ENCODE measurements around the gene ETNK2. TPM values are rescaled to one million over a fixed set of nuclear protein-coding genes. Genes with fewer than 3 reads are reported as not detected.
A peak's percentile ranks its signal among the peaks of the same experiment; 100 is the strongest.

Gene ETNK2
- total RNA-seq, 2 donors from 2014 or later = 16.7 to 24.4 TPM

GRCh38 chr1:204149107-204149506 lies 2.7 kb downstream of the ETNK2 start:
- 93 to 100% methylated on average over 1 to 2 of the region's 2 CpGs for WGBS, 2 experiments (ENCODE audit: insufficient coverage in 1 of 2, insufficient read length in 1 of 2)
- no peak overlapping the region for H3K27ac ChIP-seq (ENCODE audit: low read depth, low read length)
- Mint-ChIP-seq H3K9me3 (no peaks in the 10 kb centered on the region), H3K27me3 (ENCODE audit: insufficient read depth) (peaks cover 36% of the 10 kb centered on the region), H3K4me3 (no peak overlapping the region), H3K27ac (no peak overlapping the region), H3K36me3 (ENCODE audit: low read depth) (no peaks in the 10 kb centered on the region), H3K4me1 (peaks cover 18% of the 10 kb centered on the region)
- no peaks in the 10 kb centered on the region for H3K36me3 ChIP-seq (ENCODE audit: control insufficient read depth, insufficient read depth, low read length)
- DNase-seq = no peak
- no peak for TF ChIP-seq CTCF (conservative IDR thresholded peaks at IDR 0.05)
- H3K9ac ChIP-seq (ENCODE audit: extremely low read depth, low read length, poor library complexity, severe bottlenecking) = no peak overlapping the region
- H3K9me3 ChIP-seq (ENCODE audit: control insufficient read depth, low read length) = no peaks in the 10 kb centered on the region
- H3K27me3 ChIP-seq (ENCODE audit: control insufficient read depth, insufficient read depth, low read length, poor library complexity, severe bottlenecking) = peaks cover 36% of the 10 kb centered on the region
- no peaks in the 10 kb centered on the region for H3K4me1 ChIP-seq (ENCODE audit: control insufficient read depth, insufficient read depth, low read length)
- H3K4me3 ChIP-seq (ENCODE audit: low read length) = no peak overlapping the region

- Mint-ChIP-seq H3K27ac (peak overlapping the region; percentile 53), H3K27me3 (ENCODE audit: insufficient read depth) (peaks cover 27% of the 10 kb centered on the region), H3K4me1 (peaks cover 18% of the 10 kb centered on the region), H3K4me3 (no peak overlapping the region), H3K36me3 (ENCODE audit: low read depth) (no peaks in the 10 kb centered on the region), H3K9me3 (no peaks in the 10 kb centered on the region)
- Histone ChIP-seq H3K4me3 (ENCODE audit: low read length) (no peak overlapping the region), H3K9ac (ENCODE audit: extremely low read depth, low read length, poor library complexity, severe bottlenecking) (no peak overlapping the region), H3K9me3 (ENCODE audit: control insufficient read depth, low read length) (no peaks in the 10 kb centered on the region), H3K27ac (ENCODE audit: low read depth, low read length) (no peak overlapping the region), H3K27me3 (ENCODE audit: control insufficient read depth, insufficient read depth, low read length, poor library complexity, severe bottlenecking) (peaks cover 38% of the 10 kb centered on the region), H3K4me1 (ENCODE audit: control insufficient read depth, insufficient read depth, low read length) (no peaks in the 10 kb centered on the region), H3K36me3 (ENCODE audit: control insufficient read depth, insufficient read depth, low read length) (no peaks in the 10 kb centered on the region)
- 74 to 75% methylated on average over 9 to 13 of the region's 13 CpGs for WGBS, 2 experiments (ENCODE audit: insufficient coverage in 1 of 2, insufficient read length in 1 of 2)
- TF ChIP-seq CTCF (conservative IDR thresholded peaks at IDR 0.05) = no peak
- DNase-seq = peak; percentile 58
These were observed 4.1 kb downstream of the ETNK2 start for GRCh38 chr1:204147406-204148383.

DNA sequence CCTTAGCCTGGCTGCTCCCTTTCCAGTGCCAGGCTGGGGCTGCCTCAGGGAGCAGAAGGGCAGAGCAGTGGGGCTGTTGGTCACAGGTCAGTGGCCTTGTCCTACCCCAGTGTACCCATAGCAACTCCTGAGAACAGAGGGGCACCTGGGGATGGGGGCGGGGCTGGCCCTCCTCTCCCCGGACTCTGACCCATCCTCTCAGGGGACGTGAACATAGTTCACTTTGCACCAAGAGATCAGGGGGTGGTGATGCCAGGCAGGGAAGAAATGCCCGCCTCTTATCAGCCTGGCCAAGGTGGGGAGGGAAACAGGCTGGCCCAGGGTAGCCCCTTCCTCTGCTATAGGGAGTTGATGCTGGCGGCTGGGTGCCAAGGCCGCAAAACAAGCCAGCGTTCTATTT lies 4.9 kb downstream of the ETNK2 start:
- DNase-seq = no peak
- Mint-ChIP-seq H3K36me3 (ENCODE audit: low read depth) (no peaks in the 10 kb centered on the region), H3K4me3 (no peak overlapping the region), H3K9me3 (no peaks in the 10 kb centered on the region), H3K27me3 (ENCODE audit: insufficient read depth) (peaks cover 21% of the 10 kb centered on the region), H3K27ac (no peak overlapping the region), H3K4me1 (peaks cover 18% of the 10 kb centered on the region)
- no peak overlapping the region for H3K27ac ChIP-seq (ENCODE audit: low read depth, low read length)
- H3K4me1 ChIP-seq (ENCODE audit: control insufficient read depth, insufficient read depth, low read length) = no peaks in the 10 kb centered on the region
- H3K9me3 ChIP-seq (ENCODE audit: control insufficient read depth, low read length) = no peaks in the 10 kb centered on the region
- H3K9ac ChIP-seq (ENCODE audit: extremely low read depth, low read length, poor library complexity, severe bottlenecking) = no peak overlapping the region
- 90 to 91% methylated on average over 2 to 7 of the region's 7 CpGs for WGBS, 2 experiments (ENCODE audit: insufficient coverage in 1 of 2, insufficient read length in 1 of 2)
- no peak for TF ChIP-seq CTCF (conservative IDR thresholded peaks at IDR 0.05)
- no peak overlapping the region for H3K4me3 ChIP-seq (ENCODE audit: low read length)
- no peaks in the 10 kb centered on the region for H3K36me3 ChIP-seq (ENCODE audit: control insufficient read depth, insufficient read depth, low read length)
- H3K27me3 ChIP-seq (ENCODE audit: control insufficient read depth, insufficient read depth, low read length, poor library complexity, severe bottlenecking) = peaks cover 37% of the 10 kb centered on the region
